Uterus (tissue), 4 donors: ENCODE measurements around the gene GBGT1. TPM values are rescaled to one million over a fixed set of nuclear protein-coding genes. Genes with fewer than 3 reads are reported as not detected.

Source experiments
- DNase-seq, 2 donors: peaks; one replicate each; pipeline ENCODE4 v3.0.0-alpha.2; 2019 to 2020
- H3K27ac ChIP-seq, 2 donors: fragments of 200-600 bp; sonication (generic); 1 replicate in 1 of 2; 2 replicates in 1 of 2; pipeline ENCODE4 v1.5.1; 2016 to 2018
- H3K27me3 ChIP-seq, 2 donors: fragments of 200-600 bp; sonication (generic); one replicate each; pipeline ENCODE4 v1.5.1; 2018 to 2019; ENCODE audit warnings: control low read depth in 1 of 2
- H3K36me3 ChIP-seq, 2 donors: fragments of 200-600 bp; sonication (generic); one replicate each; pipeline ENCODE4 v1.5.1; 2019; ENCODE audit warnings: control low read depth in 1 of 2
- H3K4me1 ChIP-seq, 2 donors: fragments of 200-600 bp; sonication (generic); one replicate each; pipeline ENCODE4 v1.5.1; 2018 to 2019; ENCODE audit warnings: control low read depth in 1 of 2
- H3K4me3 ChIP-seq, 2 donors: fragments of 200-600 bp; sonication (generic); 1 replicate in 1 of 2; 2 replicates in 1 of 2; pipeline ENCODE4 v1.5.1; 2018 to 2019; ENCODE audit warnings: mild to moderate bottlenecking in 1 of 2
- H3K9me3 ChIP-seq, 2 donors: fragments of 200-600 bp; sonication (generic); one replicate each; pipeline ENCODE4 v1.5.1; 2019; ENCODE audit warnings: control low read depth in 1 of 2
- CTCF ChIP-seq, 4 experiments: fragments of 200-600 bp in 2 of 4; fragments of 450-650 bp in 2 of 4; sonication (generic) in 2 of 4; IDR thresholded peaks; one replicate each; pipeline ENCODE4 v1.5.1; 2016 to 2019; ENCODE audit warnings: antibody characterized with exemption in 4 of 4, mild to moderate bottlenecking in 2 of 4, moderate library complexity in 1 of 4
- POLR2A ChIP-seq, 2 donors: fragments of 450-650 bp; IDR thresholded peaks; one replicate each; pipeline ENCODE4 v1.6.1; 2016; ENCODE audit warnings: antibody characterized with exemption in 2 of 2, mild to moderate bottlenecking in 1 of 2, moderate library complexity in 1 of 2
- intact Hi-C: fragments of 100-400 bp; cut with DNase I; formaldehyde crosslinking; loops from one replicate; pipeline ENCODE4 v1.15.1; 2023; ENCODE audit warnings: low total_unique reads
- total RNA-seq, 4 donors: library from RNA; depleted of rRNA in 3 of 4; stranded (reverse); fragments of >200 nt in 3 of 4; gene quantifications; one replicate each; pipeline versions ENCODE4 v1.1.0 to v1.2.4, GENCODE V29; 2014 to 2023
- donor health status: DM: yes; HTN: yes; CAD: no.

Gene GBGT1
- total RNA-seq, 4 donors from 2014 or later, result 3.5 to 28.5 (median 9.8) TPM

GRCh38 chr9:133121198-133121914 lies 42.4 kb downstream of the GBGT1 start, which contains the start of gene RALGDS:
RALGDS (minus strand) TSS chr9:133121240; CDS start chr9:133121154, 86 bp downstream.
- Histone ChIP-seq H3K4me3 (peak within 1 kb of the TSS; percentile 41 to 67), H3K27me3 (no peaks in the 10 kb centered on the region), H3K36me3 (no peaks in the 10 kb centered on the region), H3K27ac (peak within 1 kb of the TSS; percentile 86 to 88), H3K4me1 (peaks cover 0 to 17% of the 10 kb centered on the region in 2 donors), H3K9me3 (no peaks in the 10 kb centered on the region)
- intact Hi-C loops, result no loop called here
- TF ChIP-seq CTCF (IDR thresholded peaks at IDR 0.05), result no peak
- no peak for TF ChIP-seq POLR2A (IDR thresholded peaks at IDR 0.05)
- peak; percentile 88 for DNase-seq

DNA sequence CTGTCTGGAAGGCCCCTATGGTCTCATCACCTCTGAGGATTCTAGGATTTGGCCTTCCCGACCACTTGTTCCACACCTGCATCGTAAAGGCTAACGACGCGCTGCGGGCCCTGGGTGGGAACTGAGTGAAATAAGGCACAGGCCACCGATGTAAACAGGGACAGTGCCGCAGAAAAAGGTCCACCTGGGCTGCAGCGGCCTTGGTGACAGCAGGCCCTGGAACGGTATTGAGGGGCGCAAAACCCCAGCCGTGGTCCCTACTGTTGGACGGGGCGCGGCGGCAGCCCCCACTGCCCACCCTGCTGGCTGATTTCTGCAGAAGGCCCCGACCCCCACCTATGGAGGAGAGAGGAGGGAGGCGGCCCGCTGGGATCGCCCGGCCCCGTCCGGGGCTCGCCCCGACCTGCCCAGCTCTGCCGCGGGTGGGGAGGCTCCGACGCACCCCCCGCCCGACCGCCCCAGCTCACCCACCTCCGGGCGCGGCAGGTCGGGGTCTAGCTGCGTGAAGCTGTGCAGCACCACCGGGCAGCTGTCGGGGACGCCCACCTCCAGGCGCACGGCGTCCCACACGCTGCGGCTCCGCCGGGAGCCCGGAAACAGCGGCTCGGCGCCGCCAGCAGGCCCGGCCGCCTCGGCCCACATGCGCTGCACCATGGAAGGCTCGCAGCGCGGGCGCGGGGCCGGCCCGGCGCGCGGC lies 43.1 kb downstream of the GBGT1 start:
- H3K9me3 ChIP-seq, result no peaks in the 10 kb centered on the region
- H3K4me3 ChIP-seq, result peak overlapping the region; percentile 41 to 67
- intact Hi-C loops, result no loop called here
- DNase-seq, result no peak
- no peaks in the 10 kb centered on the region for H3K27me3 ChIP-seq
- no peaks in the 10 kb centered on the region for H3K36me3 ChIP-seq
- H3K4me1 ChIP-seq, result peaks cover 0 to 16% of the 10 kb centered on the region in 2 donors
- H3K27ac ChIP-seq, result peak overlapping the region; percentile 86
- no peak for TF ChIP-seq CTCF (IDR thresholded peaks at IDR 0.05)
- peak in 1 of 2 donors; percentile 31 for TF ChIP-seq POLR2A (IDR thresholded peaks at IDR 0.05)

GRCh38 chr9:133119846-133120500 lies 43.7 kb downstream of the GBGT1 start:
- peak overlapping the region; percentile 86 for H3K27ac ChIP-seq
- peaks cover 0 to 16% of the 10 kb centered on the region in 2 donors for H3K4me1 ChIP-seq
- no peak for DNase-seq
- H3K9me3 ChIP-seq, result no peaks in the 10 kb centered on the region
- peak overlapping the region; percentile 41 to 67 for H3K4me3 ChIP-seq
- H3K27me3 ChIP-seq, result no peaks in the 10 kb centered on the region
- intact Hi-C loops, result no loop called here
- TF ChIP-seq CTCF (IDR thresholded peaks at IDR 0.05), result no peak
- no peak for TF ChIP-seq POLR2A (IDR thresholded peaks at IDR 0.05)
- no peaks in the 10 kb centered on the region for H3K36me3 ChIP-seq

- Histone ChIP-seq H3K4me1 (peaks cover 0 to 21% of the 10 kb centered on the region in 2 donors), H3K9me3 (no peaks in the 10 kb centered on the region), H3K4me3 (peak overlapping the region; percentile 10 to 67), H3K36me3 (no peaks in the 10 kb centered on the region), H3K27ac (peak overlapping the region; percentile 86), H3K27me3 (no peaks in the 10 kb centered on the region)
- peak in 1 of 2 donors; percentile 27 for TF ChIP-seq POLR2A (IDR thresholded peaks at IDR 0.05)
- TF ChIP-seq CTCF (IDR thresholded peaks at IDR 0.05), result no peak
- peak; percentile 45 to 47 for DNase-seq
- intact Hi-C loops, result no loop called here
These were observed 44.4 kb downstream of the GBGT1 start for GRCh38 chr9:133119103-133119845.
